ENCODE results near the gene MAP4K4. TPM values are rescaled to one million over a fixed set of nuclear protein-coding genes. Genes with fewer than 3 reads are reported as not detected.

MAP4K4 gene
- total and polyA plus RNA-seq, 2 of the 13 experiments (the other 11 are each of a cell fraction or from before 2014, with no cell fraction given) = 105 to 264 TPM

GRCh38 chr2:101823347-101823791, 125.9 kb downstream of the MAP4K4 start (continued):
- TF ChIP-seq HIC2 (CRISPR knock-in tag; IDR thresholded peaks at IDR 0.05; ENCODE audit: low read depth) = no peak
- TF ChIP-seq GLMP (CRISPR knock-in tag; IDR thresholded peaks at IDR 0.05; ENCODE audit: borderline replicate concordance) = no peak
- no peak for TF ChIP-seq ZNF136 (CRISPR knock-in tag; IDR thresholded peaks at IDR 0.05; ENCODE audit: low read depth)
- TF ChIP-seq ZBTB26 (CRISPR knock-in tag; IDR thresholded peaks at IDR 0.05; ENCODE audit: borderline replicate concordance) = no peak
- TF ChIP-seq, protein P1, sequence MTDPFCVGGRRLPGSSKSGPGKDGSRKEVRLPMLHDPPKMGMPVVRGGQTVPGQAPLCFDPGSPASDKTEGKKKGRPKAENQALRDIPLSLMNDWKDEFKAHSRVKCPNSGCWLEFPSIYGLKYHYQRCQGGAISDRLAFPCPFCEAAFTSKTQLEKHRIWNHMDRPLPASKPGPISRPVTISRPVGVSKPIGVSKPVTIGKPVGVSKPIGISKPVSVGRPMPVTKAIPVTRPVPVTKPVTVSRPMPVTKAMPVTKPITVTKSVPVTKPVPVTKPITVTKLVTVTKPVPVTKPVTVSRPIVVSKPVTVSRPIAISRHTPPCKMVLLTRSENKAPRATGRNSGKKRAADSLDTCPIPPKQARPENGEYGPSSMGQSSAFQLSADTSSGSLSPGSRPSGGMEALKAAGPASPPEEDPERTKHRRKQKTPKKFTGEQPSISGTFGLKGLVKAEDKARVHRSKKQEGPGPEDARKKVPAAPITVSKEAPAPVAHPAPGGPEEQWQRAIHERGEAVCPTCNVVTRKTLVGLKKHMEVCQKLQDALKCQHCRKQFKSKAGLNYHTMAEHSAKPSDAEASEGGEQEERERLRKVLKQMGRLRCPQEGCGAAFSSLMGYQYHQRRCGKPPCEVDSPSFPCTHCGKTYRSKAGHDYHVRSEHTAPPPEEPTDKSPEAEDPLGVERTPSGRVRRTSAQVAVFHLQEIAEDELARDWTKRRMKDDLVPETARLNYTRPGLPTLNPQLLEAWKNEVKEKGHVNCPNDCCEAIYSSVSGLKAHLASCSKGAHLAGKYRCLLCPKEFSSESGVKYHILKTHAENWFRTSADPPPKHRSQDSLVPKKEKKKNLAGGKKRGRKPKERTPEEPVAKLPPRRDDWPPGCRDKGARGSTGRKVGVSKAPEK (CRISPR knock-in tag; IDR thresholded peaks at IDR 0.05; ENCODE audit: borderline replicate concordance) = no peak
- TF ChIP-seq ZNF225 (CRISPR knock-in tag; IDR thresholded peaks at IDR 0.05) = no peak
- TF ChIP-seq SP5 (CRISPR knock-in tag; IDR thresholded peaks at IDR 0.05; ENCODE audit: borderline replicate concordance, low read depth) = no peak
- TF ChIP-seq REPIN1 (CRISPR knock-in tag; IDR thresholded peaks at IDR 0.05; ENCODE audit: borderline replicate concordance, low read depth) = no peak
- TF ChIP-seq ZBTB38 (CRISPR knock-in tag; IDR thresholded peaks at IDR 0.05) = peak; percentile 91
- TF ChIP-seq ZNF34 (CRISPR knock-in tag; IDR thresholded peaks at IDR 0.05; ENCODE audit: borderline replicate concordance) = no peak
- TF ChIP-seq, protein P2, sequence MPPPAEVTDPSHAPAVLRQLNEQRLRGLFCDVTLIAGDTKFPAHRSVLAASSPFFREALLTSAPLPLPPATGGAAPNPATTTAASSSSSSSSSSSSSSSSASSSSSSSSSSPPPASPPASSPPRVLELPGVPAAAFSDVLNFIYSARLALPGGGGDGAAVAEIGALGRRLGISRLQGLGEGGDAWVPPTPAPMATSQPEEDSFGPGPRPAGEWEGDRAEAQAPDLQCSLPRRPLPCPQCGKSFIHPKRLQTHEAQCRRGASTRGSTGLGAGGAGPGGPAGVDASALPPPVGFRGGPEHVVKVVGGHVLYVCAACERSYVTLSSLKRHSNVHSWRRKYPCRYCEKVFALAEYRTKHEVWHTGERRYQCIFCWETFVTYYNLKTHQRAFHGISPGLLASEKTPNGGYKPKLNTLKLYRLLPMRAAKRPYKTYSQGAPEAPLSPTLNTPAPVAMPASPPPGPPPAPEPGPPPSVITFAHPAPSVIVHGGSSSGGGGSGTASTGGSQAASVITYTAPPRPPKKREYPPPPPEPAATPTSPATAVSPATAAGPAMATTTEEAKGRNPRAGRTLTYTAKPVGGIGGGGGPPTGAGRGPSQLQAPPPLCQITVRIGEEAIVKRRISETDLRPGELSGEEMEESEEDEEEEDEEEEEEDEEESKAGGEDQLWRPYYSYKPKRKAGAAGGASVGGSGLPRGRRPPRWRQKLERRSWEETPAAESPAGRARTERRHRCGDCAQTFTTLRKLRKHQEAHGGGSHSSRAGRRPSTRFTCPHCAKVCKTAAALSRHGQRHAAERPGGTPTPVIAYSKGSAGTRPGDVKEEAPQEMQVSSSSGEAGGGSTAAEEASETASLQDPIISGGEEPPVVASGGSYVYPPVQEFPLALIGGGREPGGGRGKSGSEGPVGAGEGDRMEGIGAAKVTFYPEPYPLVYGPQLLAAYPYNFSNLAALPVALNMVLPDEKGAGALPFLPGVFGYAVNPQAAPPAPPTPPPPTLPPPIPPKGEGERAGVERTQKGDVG (CRISPR knock-in tag; IDR thresholded peaks at IDR 0.05; ENCODE audit: borderline replicate concordance) = peak; percentile 79; the same call in 1 of the 2 replicates
- TF ChIP-seq NFE2 (CRISPR knock-in tag; IDR thresholded peaks at IDR 0.05) = no peak
- TF ChIP-seq DRAP1 (CRISPR knock-in tag; IDR thresholded peaks at IDR 0.05) = no peak
- TF ChIP-seq RARG (CRISPR knock-in tag; IDR thresholded peaks at IDR 0.05; ENCODE audit: low read depth) = no peak
- no peak for TF ChIP-seq KAT8 (CRISPR knock-in tag; IDR thresholded peaks at IDR 0.05)
- no peak for TF ChIP-seq RNF219 (CRISPR knock-in tag; IDR thresholded peaks at IDR 0.05)
